ENCODE results near the gene WDFY4. TPM values are rescaled to one million over a fixed set of nuclear protein-coding genes. Genes with fewer than 3 reads are reported as not detected.

Gene WDFY4
- total RNA-seq, 1 experiment from 2014 or later: 144 TPM

GRCh38 chr10:49005270-49005669 is 320.6 kb downstream of the WDFY4 start:
- H3K9me3 ChIP-seq (ENCODE audit: low read length): no peaks in the 10 kb centered on the region
- no peaks in the 10 kb centered on the region for H3K9me2 ChIP-seq (replicated peaks; ENCODE audit: insufficient read depth, low read length)
- H3K27me3 ChIP-seq (ENCODE audit: low read length): no peaks in the 10 kb centered on the region
- no peak overlapping the region for H3K9ac ChIP-seq (ENCODE audit: low read length)
- no peaks in the 10 kb centered on the region for H3K4me1 ChIP-seq (ENCODE audit: low read length)
- no peak overlapping the region for H3K4me2 ChIP-seq (ENCODE audit: low read depth, low read length, poor library complexity, severe bottlenecking)
- H3K36me3 ChIP-seq (ENCODE audit: insufficient read depth, low read length): no peaks in the 10 kb centered on the region
- H3K4me3 ChIP-seq (ENCODE audit: low read length): no peak overlapping the region
- no peaks in the 10 kb centered on the region for H4K20me1 ChIP-seq (ENCODE audit: insufficient read depth, low read depth, low read length)
- no peaks in the 10 kb centered on the region for H3K79me2 ChIP-seq (ENCODE audit: low read length)
- no peak overlapping the region for H3K27ac ChIP-seq (ENCODE audit: low read length)
- H2AFZ ChIP-seq (ENCODE audit: low read length): no peak overlapping the region
- DNase-seq: no peak

GRCh38 chr10:49007129-49007528 is 322.5 kb downstream of the WDFY4 start:
- DNase-seq: no peak
- H3K27me3 ChIP-seq (ENCODE audit: low read length): no peaks in the 10 kb centered on the region
- H3K27ac ChIP-seq (ENCODE audit: low read length): no peak overlapping the region
- no peak overlapping the region for H3K4me2 ChIP-seq (ENCODE audit: low read depth, low read length, poor library complexity, severe bottlenecking)
- no peaks in the 10 kb centered on the region for H3K9me2 ChIP-seq (replicated peaks; ENCODE audit: insufficient read depth, low read length)
- no peaks in the 10 kb centered on the region for H3K9me3 ChIP-seq (ENCODE audit: low read length)
- H3K4me3 ChIP-seq (ENCODE audit: low read length): no peak overlapping the region
- no peak overlapping the region for H3K9ac ChIP-seq (ENCODE audit: low read length)
- H3K36me3 ChIP-seq (ENCODE audit: insufficient read depth, low read length): no peaks in the 10 kb centered on the region
- no peaks in the 10 kb centered on the region for H4K20me1 ChIP-seq (ENCODE audit: insufficient read depth, low read depth, low read length)
- no peak overlapping the region for H2AFZ ChIP-seq (ENCODE audit: low read length)
- H3K79me2 ChIP-seq (ENCODE audit: low read length): no peaks in the 10 kb centered on the region
- no peaks in the 10 kb centered on the region for H3K4me1 ChIP-seq (ENCODE audit: low read length)

GRCh38 chr10:49008091-49008490 is 323.4 kb downstream of the WDFY4 start:
- no peaks in the 10 kb centered on the region for H3K9me2 ChIP-seq (replicated peaks; ENCODE audit: insufficient read depth, low read length)
- H3K9me3 ChIP-seq (ENCODE audit: low read length): no peaks in the 10 kb centered on the region
- no peak overlapping the region for H3K9ac ChIP-seq (ENCODE audit: low read length)
- H3K27ac ChIP-seq (ENCODE audit: low read length): no peak overlapping the region
- no peaks in the 10 kb centered on the region for H3K79me2 ChIP-seq (ENCODE audit: low read length)
- H2AFZ ChIP-seq (ENCODE audit: low read length): no peak overlapping the region
- H3K4me1 ChIP-seq (ENCODE audit: low read length): no peaks in the 10 kb centered on the region
- no peaks in the 10 kb centered on the region for H3K36me3 ChIP-seq (ENCODE audit: insufficient read depth, low read length)
- H3K4me2 ChIP-seq (ENCODE audit: low read depth, low read length, poor library complexity, severe bottlenecking): no peak overlapping the region
- no peak for DNase-seq
- no peaks in the 10 kb centered on the region for H4K20me1 ChIP-seq (ENCODE audit: insufficient read depth, low read depth, low read length)
- no peaks in the 10 kb centered on the region for H3K27me3 ChIP-seq (ENCODE audit: low read length)
- no peak overlapping the region for H3K4me3 ChIP-seq (ENCODE audit: low read length)

- H3K9me2 ChIP-seq (replicated peaks; ENCODE audit: insufficient read depth, low read length): no peaks in the 10 kb centered on the region
- H3K4me3 ChIP-seq (ENCODE audit: low read length): no peak overlapping the region
- H2AFZ ChIP-seq (ENCODE audit: low read length): no peak overlapping the region
- H3K4me2 ChIP-seq (ENCODE audit: low read depth, low read length, poor library complexity, severe bottlenecking): no peak overlapping the region
- no peak for DNase-seq
- no peaks in the 10 kb centered on the region for H3K9me3 ChIP-seq (ENCODE audit: low read length)
- no peaks in the 10 kb centered on the region for H4K20me1 ChIP-seq (ENCODE audit: insufficient read depth, low read depth, low read length)
- H3K79me2 ChIP-seq (ENCODE audit: low read length): no peaks in the 10 kb centered on the region
- H3K4me1 ChIP-seq (ENCODE audit: low read length): no peaks in the 10 kb centered on the region
- H3K27ac ChIP-seq (ENCODE audit: low read length): no peak overlapping the region
- H3K9ac ChIP-seq (ENCODE audit: low read length): no peak overlapping the region
- H3K27me3 ChIP-seq (ENCODE audit: low read length): no peaks in the 10 kb centered on the region
- no peaks in the 10 kb centered on the region for H3K36me3 ChIP-seq (ENCODE audit: insufficient read depth, low read length)
These were observed 324.0 kb downstream of the WDFY4 start for GRCh38 chr10:49008505-49009198.

- H3K27me3 ChIP-seq (ENCODE audit: low read length): no peaks in the 10 kb centered on the region
- H3K79me2 ChIP-seq (ENCODE audit: low read length): no peaks in the 10 kb centered on the region
- DNase-seq: no peak
These were observed 324.7 kb downstream of the WDFY4 start for GRCh38 chr10:49009199-49009979.

GRCh38 chr10:49010295-49010694 is 325.6 kb downstream of the WDFY4 start:
- Histone ChIP-seq H3K79me2 (ENCODE audit: low read length) (no peaks in the 10 kb centered on the region), H3K9me3 (ENCODE audit: low read length) (no peaks in the 10 kb centered on the region), H2AFZ (ENCODE audit: low read length) (no peak overlapping the region), H3K4me3 (ENCODE audit: low read length) (no peak overlapping the region), H3K27ac (ENCODE audit: low read length) (no peak overlapping the region), H4K20me1 (ENCODE audit: insufficient read depth, low read depth, low read length) (no peaks in the 10 kb centered on the region), H3K9me2 (replicated peaks; ENCODE audit: insufficient read depth, low read length) (no peaks in the 10 kb centered on the region), H3K36me3 (ENCODE audit: insufficient read depth, low read length) (no peaks in the 10 kb centered on the region), H3K4me2 (ENCODE audit: low read depth, low read length, poor library complexity, severe bottlenecking) (no peak overlapping the region), H3K9ac (ENCODE audit: low read length) (no peak overlapping the region), H3K27me3 (ENCODE audit: low read length) (no peaks in the 10 kb centered on the region), H3K4me1 (ENCODE audit: low read length) (no peaks in the 10 kb centered on the region)
- DNase-seq: no peak

More at GRCh38 chr10:49009199-49009979, 324.7 kb downstream of the WDFY4 start:
- H3K9me2 ChIP-seq (replicated peaks; ENCODE audit: insufficient read depth, low read length): no peaks in the 10 kb centered on the region
- H3K4me3 ChIP-seq (ENCODE audit: low read length): no peak overlapping the region
- no peak overlapping the region for H2AFZ ChIP-seq (ENCODE audit: low read length)
- no peak overlapping the region for H3K27ac ChIP-seq (ENCODE audit: low read length)
- H3K36me3 ChIP-seq (ENCODE audit: insufficient read depth, low read length): no peaks in the 10 kb centered on the region
- H3K4me1 ChIP-seq (ENCODE audit: low read length): no peaks in the 10 kb centered on the region
- H3K9me3 ChIP-seq (ENCODE audit: low read length): no peaks in the 10 kb centered on the region
- no peak overlapping the region for H3K9ac ChIP-seq (ENCODE audit: low read length)
- H4K20me1 ChIP-seq (ENCODE audit: insufficient read depth, low read depth, low read length): no peaks in the 10 kb centered on the region
- no peak overlapping the region for H3K4me2 ChIP-seq (ENCODE audit: low read depth, low read length, poor library complexity, severe bottlenecking)

- Histone ChIP-seq H3K4me1 (ENCODE audit: low read length) (no peaks in the 10 kb centered on the region), H3K36me3 (ENCODE audit: insufficient read depth, low read length) (no peaks in the 10 kb centered on the region), H3K9ac (ENCODE audit: low read length) (no peak overlapping the region), H3K4me3 (ENCODE audit: low read length) (no peak overlapping the region), H3K27ac (ENCODE audit: low read length) (no peak overlapping the region), H3K4me2 (ENCODE audit: low read depth, low read length, poor library complexity, severe bottlenecking) (no peak overlapping the region), H4K20me1 (ENCODE audit: insufficient read depth, low read depth, low read length) (no peaks in the 10 kb centered on the region), H3K79me2 (ENCODE audit: low read length) (no peaks in the 10 kb centered on the region), H3K27me3 (ENCODE audit: low read length) (no peaks in the 10 kb centered on the region), H2AFZ (ENCODE audit: low read length) (no peak overlapping the region), H3K9me2 (replicated peaks; ENCODE audit: insufficient read depth, low read length) (no peaks in the 10 kb centered on the region), H3K9me3 (ENCODE audit: low read length) (no peaks in the 10 kb centered on the region)
- no peak for DNase-seq
These were observed 326.2 kb downstream of the WDFY4 start for GRCh38 chr10:49010865-49011264.

- no peak overlapping the region for H3K27ac ChIP-seq (ENCODE audit: low read length)
- H4K20me1 ChIP-seq (ENCODE audit: insufficient read depth, low read depth, low read length): no peaks in the 10 kb centered on the region
- no peak overlapping the region for H3K4me3 ChIP-seq (ENCODE audit: low read length)
- no peaks in the 10 kb centered on the region for H3K36me3 ChIP-seq (ENCODE audit: insufficient read depth, low read length)
- no peak overlapping the region for H3K4me2 ChIP-seq (ENCODE audit: low read depth, low read length, poor library complexity, severe bottlenecking)
- H3K27me3 ChIP-seq (ENCODE audit: low read length): no peaks in the 10 kb centered on the region
- H3K9me2 ChIP-seq (replicated peaks; ENCODE audit: insufficient read depth, low read length): no peaks in the 10 kb centered on the region
- no peaks in the 10 kb centered on the region for H3K79me2 ChIP-seq (ENCODE audit: low read length)
- no peak for DNase-seq
- no peak overlapping the region for H3K9ac ChIP-seq (ENCODE audit: low read length)
- no peaks in the 10 kb centered on the region for H3K9me3 ChIP-seq (ENCODE audit: low read length)
- H3K4me1 ChIP-seq (ENCODE audit: low read length): no peaks in the 10 kb centered on the region
- H2AFZ ChIP-seq (ENCODE audit: low read length): no peak overlapping the region
These were observed 327.1 kb downstream of the WDFY4 start for GRCh38 chr10:49011756-49012155.
